Measurements from ENCODE around the gene SLC52A1.
"Not testable (repeated sequence)": the region's sequence is repeated elsewhere in the genome, so short reads cannot be mapped to it uniquely, and the experiment has no call there.

Gene SLC52A1

GRCh38 chr17:5035315-5035714, at the start of gene SLC52A1:
Gene SLC52A1, minus strand, starts transcription at chr17:5035426. Its CDS starts 820 bp downstream, at chr17:5034606.
- no peak for DNase-seq

- DNase-seq: no peak
These were observed 45.4 kb upstream of the SLC52A1 start for GRCh38 chr17:5080591-5080990.

GRCh38 chr17:5078106-5079028, 43.1 kb upstream of the SLC52A1 start, which contains the start of gene ZFP3:
Gene ZFP3, plus strand, starts transcription at chr17:5078467. Its CDS starts 13,038 bp downstream, at chr17:5091505.
- DNase-seq: peak; percentile 75 to 82

GRCh38 chr17:5077781-5078105, 42.5 kb upstream of the SLC52A1 start:
- no peak for DNase-seq

- DNase-seq: not testable (repeated sequence)
These were observed 42.0 kb upstream of the SLC52A1 start for GRCh38 chr17:5077275-5077674.

GRCh38 chr17:5075472-5075871, 40.2 kb upstream of the SLC52A1 start:
- not testable (repeated sequence) for DNase-seq

- no peak for DNase-seq
These were observed 34.5 kb upstream of the SLC52A1 start for GRCh38 chr17:5069724-5070123.

GRCh38 chr17:5068236-5068635, 33.0 kb upstream of the SLC52A1 start:
- no peak for DNase-seq

- no peak for DNase-seq
These were observed 30.1 kb upstream of the SLC52A1 start for GRCh38 chr17:5065227-5065744.

GRCh38 chr17:5055543-5055942, 20.3 kb upstream of the SLC52A1 start:
- no peak for DNase-seq

- no peak for DNase-seq
These were observed 15.1 kb upstream of the SLC52A1 start for GRCh38 chr17:5050278-5050677.

- peak; percentile 31 to 43 for DNase-seq
These were observed 14.2 kb upstream of the SLC52A1 start for GRCh38 chr17:5049314-5049841.

- no peak for DNase-seq
These were observed 12.2 kb upstream of the SLC52A1 start for GRCh38 chr17:5047446-5047845.

- no peak for DNase-seq
These were observed 10.3 kb upstream of the SLC52A1 start for GRCh38 chr17:5045496-5045895.

GRCh38 chr17:5044630-5045029, 9.4 kb upstream of the SLC52A1 start:
- no peak for DNase-seq

GRCh38 chr17:5043524-5043923, 8.3 kb upstream of the SLC52A1 start:
- no peak for DNase-seq

GRCh38 chr17:5042157-5043022, 7.2 kb upstream of the SLC52A1 start:
- DNase-seq: no peak

- no peak for DNase-seq
These were observed 575 bp downstream of the SLC52A1 start for GRCh38 chr17:5034651-5035050.

- DNase-seq: no peak
These were observed 1.2 kb downstream of the SLC52A1 start for GRCh38 chr17:5034063-5034462.

GRCh38 chr17:5033352-5034015, 1.7 kb downstream of the SLC52A1 start:
- no peak for DNase-seq

- DNase-seq: no peak
These were observed 2.4 kb downstream of the SLC52A1 start for GRCh38 chr17:5032865-5033264.

GRCh38 chr17:5031365-5032082, 3.7 kb downstream of the SLC52A1 start:
- peak; percentile 88 to 89 for DNase-seq

Data from stimulated activated CD4-positive, alpha-beta T cell treated with anti-CD3 and anti-CD28 coated beads, Interleukin-2, amount 100 ng/mL, for 24 hours (primary cell).